Measurements from ENCODE around the gene DHX32.

DNA sequence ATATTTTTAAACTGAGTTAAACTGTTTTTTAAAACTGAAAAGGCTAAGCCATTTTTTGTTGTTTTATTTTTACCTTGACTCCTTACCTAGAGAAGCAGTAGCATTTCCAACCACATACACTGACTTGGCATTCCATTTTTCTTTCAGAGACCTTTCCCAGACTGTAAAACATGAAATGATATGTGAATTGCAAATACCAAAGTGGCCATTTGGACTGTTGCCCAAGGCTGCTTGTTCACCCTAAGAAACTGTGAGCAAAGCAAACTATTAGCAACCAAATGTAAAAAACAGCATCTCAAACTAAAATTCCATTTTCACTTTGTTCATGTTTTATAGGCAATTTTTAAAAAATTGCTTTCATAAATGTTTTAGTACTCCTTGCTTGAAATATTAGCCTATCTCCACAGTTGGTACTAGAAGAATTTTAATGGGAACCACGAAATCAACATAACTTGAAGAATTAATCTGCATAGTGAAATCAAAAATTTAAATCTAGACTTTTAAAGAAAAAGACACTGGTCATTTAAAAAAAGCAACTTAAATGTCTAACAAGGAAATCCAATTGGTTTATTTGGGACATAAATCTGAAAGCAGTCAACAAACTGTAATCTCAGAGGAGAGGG is 68.9 kb downstream of the DHX32 start:
- TF ChIP-seq, protein P1, sequence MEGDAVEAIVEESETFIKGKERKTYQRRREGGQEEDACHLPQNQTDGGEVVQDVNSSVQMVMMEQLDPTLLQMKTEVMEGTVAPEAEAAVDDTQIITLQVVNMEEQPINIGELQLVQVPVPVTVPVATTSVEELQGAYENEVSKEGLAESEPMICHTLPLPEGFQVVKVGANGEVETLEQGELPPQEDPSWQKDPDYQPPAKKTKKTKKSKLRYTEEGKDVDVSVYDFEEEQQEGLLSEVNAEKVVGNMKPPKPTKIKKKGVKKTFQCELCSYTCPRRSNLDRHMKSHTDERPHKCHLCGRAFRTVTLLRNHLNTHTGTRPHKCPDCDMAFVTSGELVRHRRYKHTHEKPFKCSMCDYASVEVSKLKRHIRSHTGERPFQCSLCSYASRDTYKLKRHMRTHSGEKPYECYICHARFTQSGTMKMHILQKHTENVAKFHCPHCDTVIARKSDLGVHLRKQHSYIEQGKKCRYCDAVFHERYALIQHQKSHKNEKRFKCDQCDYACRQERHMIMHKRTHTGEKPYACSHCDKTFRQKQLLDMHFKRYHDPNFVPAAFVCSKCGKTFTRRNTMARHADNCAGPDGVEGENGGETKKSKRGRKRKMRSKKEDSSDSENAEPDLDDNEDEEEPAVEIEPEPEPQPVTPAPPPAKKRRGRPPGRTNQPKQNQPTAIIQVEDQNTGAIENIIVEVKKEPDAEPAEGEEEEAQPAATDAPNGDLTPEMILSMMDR (conservative IDR thresholded peaks at IDR 0.05; ENCODE audit: low read length), result no peak
- no peak for TF ChIP-seq EZH2phosphoT487 (IDR thresholded peaks at IDR 0.05; ENCODE audit: borderline replicate concordance, low read depth, low read length)

Measured in OCI-LY7 (cell line).